Right lobe of liver (tissue), 4 donors: ENCODE results near the gene PRSS36.

Experiments used
- CTCF ChIP-seq, 4 donors: fragments of 200-600 bp in 3 of 4; fragments of 450-650 bp in 1 of 4; IDR thresholded peaks; one replicate each; pipeline versions ENCODE4 v1.5.1 to v1.8.0; 2016 to 2022; ENCODE audit warnings: antibody characterized with exemption in 4 of 4, mild to moderate bottlenecking in 2 of 4
- POLR2A ChIP-seq: fragments of 450-650 bp; IDR thresholded peaks from one replicate; pipeline ENCODE4 v1.6.1; 2017; ENCODE audit warnings: antibody characterized with exemption, mild to moderate bottlenecking
- donor health status: DM: no; HTN: no; CAD: no.
- donor health status: DM: no; HTN: no; CAD: no.
- donor health status: DM: no; HTN: yes; CAD: no.

GRCh38 chr16:31090540-31090939 lies 59.3 kb downstream of the PRSS36 start:
- no peak for TF ChIP-seq CTCF (IDR thresholded peaks at IDR 0.05)
- no peak for TF ChIP-seq POLR2A
